HG03139 (cell line): Measurements from ENCODE around the gene CRTC2.

ENCODE experiments used
- ATAC-seq: cut with Tn5 transposase; IDR thresholded peaks from one replicate; pipeline ENCODE4 v1.9.1; 2021; ENCODE audit not compliant: unreplicated experiment

Gene CRTC2

GRCh38 chr1:153899509-153899908 lies 58.9 kb downstream of the CRTC2 start:
- ATAC-seq = no peak
